Measurements from ENCODE around the gene SBNO2. TPM values are rescaled to one million over a fixed set of nuclear protein-coding genes. Genes with fewer than 3 reads are reported as not detected.

SBNO2 gene
- total RNA-seq, 1 donor from 2014 or later, result 61.6 TPM

DNA sequence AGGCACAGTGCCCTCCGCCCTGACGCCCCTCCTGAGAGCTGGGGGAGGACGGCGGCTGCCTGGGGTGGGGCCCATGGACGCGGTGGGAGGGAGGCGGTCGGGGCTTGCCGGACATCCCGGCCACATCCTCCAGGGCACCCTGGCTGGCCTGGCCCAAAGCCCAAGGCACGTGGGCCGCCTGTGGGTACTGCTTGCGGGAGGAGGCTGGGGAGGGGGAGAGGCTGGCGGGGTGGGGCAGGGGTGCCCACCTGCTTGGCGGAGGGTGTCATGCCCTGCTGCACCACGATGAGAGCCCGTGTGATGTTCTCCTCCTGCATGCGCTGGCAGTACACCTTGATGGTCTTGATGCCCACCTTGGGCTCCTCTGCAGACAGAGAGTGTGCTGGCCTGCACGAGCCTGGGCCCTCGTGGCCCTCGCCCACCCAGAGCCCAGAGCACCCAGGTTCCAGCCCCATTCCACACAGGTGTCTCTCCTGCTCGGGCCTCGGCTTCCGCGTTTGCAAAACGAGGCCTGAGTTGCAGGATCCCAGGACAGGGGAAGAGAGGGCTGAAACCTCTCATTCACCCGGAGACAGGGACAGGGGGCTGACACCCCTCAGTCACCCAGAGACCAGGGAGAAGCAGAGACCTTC lies 82.4 kb downstream of the SBNO2 start:
- no peaks in the 10 kb centered on the region for H3K27me3 Mint-ChIP-seq (ENCODE audit: unreplicated experiment)
- peaks cover 4% of the 10 kb centered on the region for H3K36me3 Mint-ChIP-seq (ENCODE audit: unreplicated experiment)
- H3K9me3 Mint-ChIP-seq (ENCODE audit: unreplicated experiment), result no peaks in the 10 kb centered on the region
- TF ChIP-seq, protein P1, sequence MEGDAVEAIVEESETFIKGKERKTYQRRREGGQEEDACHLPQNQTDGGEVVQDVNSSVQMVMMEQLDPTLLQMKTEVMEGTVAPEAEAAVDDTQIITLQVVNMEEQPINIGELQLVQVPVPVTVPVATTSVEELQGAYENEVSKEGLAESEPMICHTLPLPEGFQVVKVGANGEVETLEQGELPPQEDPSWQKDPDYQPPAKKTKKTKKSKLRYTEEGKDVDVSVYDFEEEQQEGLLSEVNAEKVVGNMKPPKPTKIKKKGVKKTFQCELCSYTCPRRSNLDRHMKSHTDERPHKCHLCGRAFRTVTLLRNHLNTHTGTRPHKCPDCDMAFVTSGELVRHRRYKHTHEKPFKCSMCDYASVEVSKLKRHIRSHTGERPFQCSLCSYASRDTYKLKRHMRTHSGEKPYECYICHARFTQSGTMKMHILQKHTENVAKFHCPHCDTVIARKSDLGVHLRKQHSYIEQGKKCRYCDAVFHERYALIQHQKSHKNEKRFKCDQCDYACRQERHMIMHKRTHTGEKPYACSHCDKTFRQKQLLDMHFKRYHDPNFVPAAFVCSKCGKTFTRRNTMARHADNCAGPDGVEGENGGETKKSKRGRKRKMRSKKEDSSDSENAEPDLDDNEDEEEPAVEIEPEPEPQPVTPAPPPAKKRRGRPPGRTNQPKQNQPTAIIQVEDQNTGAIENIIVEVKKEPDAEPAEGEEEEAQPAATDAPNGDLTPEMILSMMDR (IDR thresholded peaks at IDR 0.05), result no peak
- no peak overlapping the region for H3K4me3 Mint-ChIP-seq (ENCODE audit: unreplicated experiment)
- peaks cover 18% of the 10 kb centered on the region for H3K4me1 Mint-ChIP-seq (ENCODE audit: unreplicated experiment)
- no peak for DNase-seq (ENCODE audit: extremely low spot score, unreplicated experiment)
- H3K27ac Mint-ChIP-seq (ENCODE audit: unreplicated experiment), result no peak overlapping the region

DNA sequence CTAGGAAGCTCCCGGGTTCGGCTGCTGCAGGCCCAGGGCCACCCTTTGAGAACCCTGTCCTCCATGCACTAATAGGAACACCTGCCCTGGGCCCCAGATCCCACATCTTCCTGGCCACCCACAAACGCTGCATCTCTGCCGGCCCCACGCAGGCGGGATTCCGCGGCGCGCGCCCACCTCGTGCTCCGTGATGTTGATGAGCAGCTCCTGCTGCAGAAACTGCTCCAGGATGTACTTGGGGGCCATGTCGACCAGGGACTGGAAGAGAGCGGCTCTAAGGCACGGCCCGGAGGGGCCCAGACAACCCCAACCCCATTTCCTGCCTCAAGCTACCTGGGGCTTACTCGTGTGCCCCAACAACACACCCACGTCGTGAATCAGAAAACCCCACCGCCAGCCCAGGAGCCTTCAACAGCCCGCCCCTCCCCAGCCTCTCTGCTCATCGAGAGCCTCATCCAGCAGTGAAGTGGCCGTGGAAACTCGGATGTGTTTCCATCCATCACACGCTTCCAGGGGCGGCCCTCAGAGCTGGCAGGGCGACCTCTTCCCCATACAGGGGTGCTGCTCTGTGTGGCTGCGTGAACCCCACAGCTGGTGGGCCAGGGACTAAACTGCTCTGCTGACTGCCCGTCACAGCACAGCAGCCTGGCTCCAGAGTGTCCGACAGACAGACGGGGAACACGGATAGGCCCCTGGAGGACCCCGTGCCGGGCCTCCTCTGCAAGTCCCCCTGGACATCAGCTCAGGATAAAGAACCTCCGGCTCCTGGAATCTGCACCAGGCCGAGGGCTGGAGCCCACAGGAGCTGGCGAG lies 83.1 kb downstream of the SBNO2 start:
- Mint-ChIP-seq H3K4me3 (ENCODE audit: unreplicated experiment) (no peak overlapping the region), H3K36me3 (ENCODE audit: unreplicated experiment) (peaks cover 4% of the 10 kb centered on the region), H3K27me3 (ENCODE audit: unreplicated experiment) (no peaks in the 10 kb centered on the region), H3K27ac (ENCODE audit: unreplicated experiment) (no peak overlapping the region), H3K9me3 (ENCODE audit: unreplicated experiment) (no peaks in the 10 kb centered on the region), H3K4me1 (ENCODE audit: unreplicated experiment) (peaks cover 17% of the 10 kb centered on the region)
- TF ChIP-seq, protein P1 (IDR thresholded peaks at IDR 0.05), result no peak
- no peak for DNase-seq (ENCODE audit: extremely low spot score, unreplicated experiment)

DNA sequence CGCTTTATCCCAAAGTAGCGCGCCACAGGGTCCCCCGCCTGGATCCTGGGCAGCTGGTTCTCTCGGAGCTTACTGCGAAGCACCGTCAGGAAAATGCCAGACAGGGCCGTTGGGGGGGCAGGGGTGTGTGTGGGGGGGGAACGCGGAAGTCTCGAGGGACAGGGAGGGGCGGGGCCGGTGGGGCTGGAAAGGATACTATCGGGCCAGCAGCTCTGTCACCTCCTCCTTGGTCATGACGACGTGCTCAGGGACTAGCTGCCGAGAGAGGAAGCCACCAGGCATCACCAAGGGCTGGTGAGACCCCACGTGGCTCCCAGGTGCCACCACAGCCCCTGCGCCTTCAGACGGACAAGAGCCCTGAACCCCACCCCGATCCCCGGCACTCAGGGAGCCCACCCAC lies 84.2 kb downstream of the SBNO2 start:
- H3K36me3 Mint-ChIP-seq (ENCODE audit: unreplicated experiment), result peaks cover 4% of the 10 kb centered on the region
- peaks cover 12% of the 10 kb centered on the region for H3K4me1 Mint-ChIP-seq (ENCODE audit: unreplicated experiment)
- DNase-seq (ENCODE audit: extremely low spot score, unreplicated experiment), result no peak
- TF ChIP-seq, protein P1 (IDR thresholded peaks at IDR 0.05), result no peak
- no peak overlapping the region for H3K27ac Mint-ChIP-seq (ENCODE audit: unreplicated experiment)
- no peaks in the 10 kb centered on the region for H3K9me3 Mint-ChIP-seq (ENCODE audit: unreplicated experiment)
- H3K27me3 Mint-ChIP-seq (ENCODE audit: unreplicated experiment), result no peaks in the 10 kb centered on the region
- H3K4me3 Mint-ChIP-seq (ENCODE audit: unreplicated experiment), result no peak overlapping the region

DNA sequence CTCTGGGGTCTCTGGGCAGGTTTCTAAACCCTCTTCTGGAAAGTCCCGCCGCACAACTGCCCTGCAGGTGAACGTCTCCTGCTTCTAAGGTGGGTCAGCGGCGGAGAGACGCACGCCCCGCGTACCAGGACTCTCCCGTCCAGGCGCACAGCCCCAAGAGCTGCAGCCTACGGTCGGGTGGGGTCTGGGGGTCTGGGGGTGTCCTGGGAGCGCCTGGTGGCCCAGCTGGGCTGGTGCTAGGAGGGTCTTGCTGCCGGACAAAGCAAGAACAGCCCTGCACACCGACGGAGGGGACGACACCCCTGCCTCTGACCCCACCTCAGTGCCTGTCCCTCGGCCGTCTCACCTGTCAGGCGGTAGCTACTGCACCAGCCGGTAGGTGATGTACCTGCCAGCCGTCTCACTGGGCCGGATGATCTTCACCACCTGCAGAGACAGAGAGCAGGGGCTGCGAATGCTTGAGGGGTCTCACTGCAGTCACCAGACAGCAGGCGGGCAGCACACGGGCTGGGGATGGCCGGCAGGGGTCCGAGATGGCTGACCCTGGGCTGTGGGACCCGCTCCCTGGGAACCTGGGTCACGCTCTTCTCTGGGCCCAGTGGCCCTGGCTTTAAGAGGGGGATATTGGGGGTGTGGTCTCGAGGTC lies 84.8 kb downstream of the SBNO2 start:
- no peak for DNase-seq (ENCODE audit: extremely low spot score, unreplicated experiment)
- peaks cover 4% of the 10 kb centered on the region for H3K36me3 Mint-ChIP-seq (ENCODE audit: unreplicated experiment)
- no peaks in the 10 kb centered on the region for H3K27me3 Mint-ChIP-seq (ENCODE audit: unreplicated experiment)
- peaks cover 12% of the 10 kb centered on the region for H3K4me1 Mint-ChIP-seq (ENCODE audit: unreplicated experiment)
- H3K27ac Mint-ChIP-seq (ENCODE audit: unreplicated experiment), result no peak overlapping the region
- no peaks in the 10 kb centered on the region for H3K9me3 Mint-ChIP-seq (ENCODE audit: unreplicated experiment)
- TF ChIP-seq, protein P1 (IDR thresholded peaks at IDR 0.05), result no peak
- H3K4me3 Mint-ChIP-seq (ENCODE audit: unreplicated experiment), result no peak overlapping the region

Measured in osteocyte (in vitro differentiated cells).